PC-9 (cell line): Measurements from ENCODE around the gene UGT1A3.
"Not testable (repeated sequence)": the region's sequence is repeated elsewhere in the genome, so short reads cannot be mapped to it uniquely, and the experiment has no call there.

Experiments
- EZH2 ChIP-seq: fragments of 200-600 bp; sonication (generic); IDR thresholded peaks from 2 replicates; pipeline ENCODE4 v1.8.0; 2017; ENCODE audit warnings: antibody characterized with exemption, low read depth
- TF ChIP-seq, protein P1 (sequence below): fragments of 200-600 bp; sonication (generic); conservative IDR thresholded peaks from 2 replicates; pipeline ENCODE4 v1.6.1; 2017; ENCODE audit warnings: mixed run types, antibody characterized with exemption, mild to moderate bottlenecking, moderate library complexity

DNA sequence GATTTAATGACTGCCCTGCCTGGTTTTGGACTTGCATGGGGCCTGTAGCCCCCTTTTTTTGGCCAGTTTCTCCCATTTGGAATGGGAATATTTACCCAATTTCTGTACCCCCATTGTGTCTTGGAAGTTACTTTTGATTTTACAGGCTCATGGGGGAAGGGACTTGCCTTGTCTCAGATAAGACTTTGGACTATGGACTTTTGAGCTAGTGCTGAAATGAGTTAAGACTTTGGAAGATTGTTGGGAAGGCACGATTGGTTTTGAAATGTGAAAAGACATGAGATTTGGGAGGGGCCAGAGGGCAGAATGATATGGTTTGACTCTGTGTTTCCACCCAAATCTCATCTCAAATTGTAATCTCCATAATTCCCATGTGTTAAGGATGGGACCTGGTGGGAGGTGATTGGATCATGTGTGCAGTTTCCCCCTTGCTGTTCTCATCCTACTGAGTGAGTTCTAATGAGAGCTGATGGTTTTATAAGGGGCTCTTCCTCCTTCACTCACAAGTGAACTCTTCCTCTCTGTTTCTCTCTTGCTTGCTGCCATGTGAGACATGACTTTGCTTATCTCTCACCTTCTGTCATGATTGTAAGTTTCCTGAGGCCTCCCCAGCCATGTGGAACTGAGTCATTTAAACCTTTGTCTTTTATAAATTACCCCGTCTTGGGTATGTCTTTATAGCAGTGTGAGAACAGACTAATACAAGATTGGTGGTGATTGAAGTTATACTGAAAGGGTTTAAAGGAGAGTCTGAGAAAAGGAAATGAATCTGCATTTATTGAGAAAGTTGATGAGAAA lies 22.6 kb downstream of the UGT1A3 start:
- not testable (repeated sequence) for TF ChIP-seq EZH2
- TF ChIP-seq, protein P1, sequence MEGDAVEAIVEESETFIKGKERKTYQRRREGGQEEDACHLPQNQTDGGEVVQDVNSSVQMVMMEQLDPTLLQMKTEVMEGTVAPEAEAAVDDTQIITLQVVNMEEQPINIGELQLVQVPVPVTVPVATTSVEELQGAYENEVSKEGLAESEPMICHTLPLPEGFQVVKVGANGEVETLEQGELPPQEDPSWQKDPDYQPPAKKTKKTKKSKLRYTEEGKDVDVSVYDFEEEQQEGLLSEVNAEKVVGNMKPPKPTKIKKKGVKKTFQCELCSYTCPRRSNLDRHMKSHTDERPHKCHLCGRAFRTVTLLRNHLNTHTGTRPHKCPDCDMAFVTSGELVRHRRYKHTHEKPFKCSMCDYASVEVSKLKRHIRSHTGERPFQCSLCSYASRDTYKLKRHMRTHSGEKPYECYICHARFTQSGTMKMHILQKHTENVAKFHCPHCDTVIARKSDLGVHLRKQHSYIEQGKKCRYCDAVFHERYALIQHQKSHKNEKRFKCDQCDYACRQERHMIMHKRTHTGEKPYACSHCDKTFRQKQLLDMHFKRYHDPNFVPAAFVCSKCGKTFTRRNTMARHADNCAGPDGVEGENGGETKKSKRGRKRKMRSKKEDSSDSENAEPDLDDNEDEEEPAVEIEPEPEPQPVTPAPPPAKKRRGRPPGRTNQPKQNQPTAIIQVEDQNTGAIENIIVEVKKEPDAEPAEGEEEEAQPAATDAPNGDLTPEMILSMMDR: not testable (repeated sequence)
